ENCODE measurements around the gene BCL11A.

GRCh38 chr2:60548845-60549237 lies 4.6 kb downstream of the BCL11A start:
- TF ChIP-seq TOX (CRISPR knock-in tag; IDR thresholded peaks at IDR 0.05; ENCODE audit: borderline replicate concordance) (no peak), CSRNP3 (CRISPR knock-in tag; IDR thresholded peaks at IDR 0.05) (no peak), OSR1 (CRISPR knock-in tag; IDR thresholded peaks at IDR 0.05) (no peak), CREB5 (CRISPR knock-in tag; IDR thresholded peaks at IDR 0.05; ENCODE audit: low read depth) (no peak), TSHZ2 (CRISPR knock-in tag; IDR thresholded peaks at IDR 0.05) (no peak), PATZ1 (CRISPR knock-in tag; IDR thresholded peaks at IDR 0.05; ENCODE audit: borderline replicate concordance) (no peak), ZFP3 (CRISPR knock-in tag; IDR thresholded peaks at IDR 0.05) (no peak), BACH2 (CRISPR knock-in tag; IDR thresholded peaks at IDR 0.05; ENCODE audit: borderline replicate concordance) (no peak), ZNF8 (CRISPR knock-in tag; IDR thresholded peaks at IDR 0.05) (no peak), ESRRG (CRISPR knock-in tag; IDR thresholded peaks at IDR 0.05) (no peak), ISL1 (CRISPR knock-in tag; IDR thresholded peaks at IDR 0.05) (no peak), CSDC2 (CRISPR knock-in tag; IDR thresholded peaks at IDR 0.05) (no peak), ARNTL (CRISPR knock-in tag; IDR thresholded peaks at IDR 0.05; ENCODE audit: borderline replicate concordance, low read depth) (no peak)

Data from SK-N-SH treated with all-trans-retinoic acid at 6 μM for 48 hours (cell line).